ENCODE measurements around the gene RXRA. TPM values are rescaled to one million over a fixed set of nuclear protein-coding genes. Genes with fewer than 3 reads are reported as not detected.

Gene RXRA
- total and polyA plus RNA-seq, 4 donors = 41.5 to 116 (median 74.1) TPM

DNA sequence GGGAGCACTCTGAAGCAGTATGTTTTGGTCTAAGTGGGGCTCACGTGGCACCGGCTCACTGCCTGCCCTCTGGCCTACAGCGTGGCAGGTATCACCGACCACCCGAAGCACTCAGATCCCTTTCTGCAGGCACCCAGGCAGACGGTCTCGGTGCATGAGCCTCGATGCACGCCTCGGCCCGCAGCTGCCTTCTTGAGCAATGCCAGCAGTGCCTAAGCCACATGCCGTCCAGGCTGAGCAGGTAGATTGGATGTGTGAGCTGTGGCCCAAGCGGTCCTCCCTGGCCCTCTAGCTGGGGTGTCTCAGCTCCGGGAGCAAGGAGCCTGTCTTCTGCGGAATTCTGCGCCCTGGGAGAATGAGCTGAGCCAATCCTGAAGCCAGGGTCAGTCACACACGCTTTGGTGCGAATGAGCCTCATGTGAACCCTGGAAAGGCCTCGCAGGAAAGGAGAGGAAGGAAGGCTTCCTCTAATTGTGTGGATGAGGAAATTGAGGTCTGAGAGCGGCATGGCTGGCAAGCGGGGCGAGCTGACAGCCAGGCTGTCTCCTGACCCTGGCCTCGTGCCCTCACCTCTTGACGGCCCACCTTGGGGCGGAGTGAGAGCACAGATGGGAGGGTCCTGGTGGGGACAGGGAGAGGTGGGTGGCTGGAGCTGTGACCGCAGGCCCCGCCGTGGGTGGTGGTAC, 14.4 kb downstream of the RXRA start:
- peaks cover 58 to 100% (median 95%) of the 10 kb centered on the region in 4 donors for H3K4me1 ChIP-seq (ENCODE audit: control insufficient read depth in 4 of 4, insufficient read depth in 4 of 4, low read length in 3 of 4)
- DNase-seq (ENCODE audit: low spot score) = no peak
- TF ChIP-seq ATF3 (IDR thresholded peaks at IDR 0.05) = no peak
- TF ChIP-seq HNF4G (IDR thresholded peaks at IDR 0.05) = no peak
- TF ChIP-seq, protein P1, sequence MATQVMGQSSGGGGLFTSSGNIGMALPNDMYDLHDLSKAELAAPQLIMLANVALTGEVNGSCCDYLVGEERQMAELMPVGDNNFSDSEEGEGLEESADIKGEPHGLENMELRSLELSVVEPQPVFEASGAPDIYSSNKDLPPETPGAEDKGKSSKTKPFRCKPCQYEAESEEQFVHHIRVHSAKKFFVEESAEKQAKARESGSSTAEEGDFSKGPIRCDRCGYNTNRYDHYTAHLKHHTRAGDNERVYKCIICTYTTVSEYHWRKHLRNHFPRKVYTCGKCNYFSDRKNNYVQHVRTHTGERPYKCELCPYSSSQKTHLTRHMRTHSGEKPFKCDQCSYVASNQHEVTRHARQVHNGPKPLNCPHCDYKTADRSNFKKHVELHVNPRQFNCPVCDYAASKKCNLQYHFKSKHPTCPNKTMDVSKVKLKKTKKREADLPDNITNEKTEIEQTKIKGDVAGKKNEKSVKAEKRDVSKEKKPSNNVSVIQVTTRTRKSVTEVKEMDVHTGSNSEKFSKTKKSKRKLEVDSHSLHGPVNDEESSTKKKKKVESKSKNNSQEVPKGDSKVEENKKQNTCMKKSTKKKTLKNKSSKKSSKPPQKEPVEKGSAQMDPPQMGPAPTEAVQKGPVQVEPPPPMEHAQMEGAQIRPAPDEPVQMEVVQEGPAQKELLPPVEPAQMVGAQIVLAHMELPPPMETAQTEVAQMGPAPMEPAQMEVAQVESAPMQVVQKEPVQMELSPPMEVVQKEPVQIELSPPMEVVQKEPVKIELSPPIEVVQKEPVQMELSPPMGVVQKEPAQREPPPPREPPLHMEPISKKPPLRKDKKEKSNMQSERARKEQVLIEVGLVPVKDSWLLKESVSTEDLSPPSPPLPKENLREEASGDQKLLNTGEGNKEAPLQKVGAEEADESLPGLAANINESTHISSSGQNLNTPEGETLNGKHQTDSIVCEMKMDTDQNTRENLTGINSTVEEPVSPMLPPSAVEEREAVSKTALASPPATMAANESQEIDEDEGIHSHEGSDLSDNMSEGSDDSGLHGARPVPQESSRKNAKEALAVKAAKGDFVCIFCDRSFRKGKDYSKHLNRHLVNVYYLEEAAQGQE (IDR thresholded peaks at IDR 0.05) = no peak
- TF ChIP-seq GABPA (IDR thresholded peaks at IDR 0.05 in 1 of 2, conservative IDR thresholded peaks at IDR 0.05 in 1 of 2) = no peak
- peak; percentile 79 for TF ChIP-seq MAX (IDR thresholded peaks at IDR 0.05)
- TF ChIP-seq YY1 (IDR thresholded peaks at IDR 0.05) = no peak
- peak; percentile 45 to 55 for TF ChIP-seq RXRA (IDR thresholded peaks at IDR 0.05)
- peak in 1 of 2 donors; percentile 42 for TF ChIP-seq RAD21 (IDR thresholded peaks at IDR 0.05)
- no peak for TF ChIP-seq HNF4A (conservative IDR thresholded peaks at IDR 0.05)
- peak; percentile 89 for TF ChIP-seq NR2F2 (IDR thresholded peaks at IDR 0.05)
- no peak for TF ChIP-seq TAF1 (conservative IDR thresholded peaks at IDR 0.05)
- H3K36me3 ChIP-seq (ENCODE audit: control insufficient read depth in 4 of 4, insufficient read depth in 3 of 4, low read depth in 1 of 4, low read length in 3 of 4) = no peaks in the 10 kb centered on the region
- no peak overlapping the region for H3K9ac ChIP-seq (ENCODE audit: low read depth in 1 of 2, low read length in 2 of 2)
- H3K4me3 ChIP-seq (ENCODE audit: low read depth in 1 of 3, low read length in 3 of 3) = no peak overlapping the region
- no peaks in the 10 kb centered on the region for H3K9me3 ChIP-seq (ENCODE audit: control insufficient read depth in 4 of 4, low read length in 3 of 4)
- no peaks in the 10 kb centered on the region for H3K27me3 ChIP-seq (ENCODE audit: control insufficient read depth in 4 of 4, insufficient read depth in 4 of 4, low read length in 3 of 4)
- WGBS = 39% methylated on average over 28 of the region's 28 CpGs
- peak overlapping the region; percentile 72 to 99 for H3K27ac ChIP-seq (ENCODE audit: low read depth in 1 of 2, low read length in 2 of 2)

GRCh38 chr9:134341306-134341705, 15.1 kb downstream of the RXRA start:
- Histone ChIP-seq H3K9me3 (ENCODE audit: control insufficient read depth in 4 of 4, low read length in 3 of 4) (no peaks in the 10 kb centered on the region), H3K4me1 (ENCODE audit: control insufficient read depth in 4 of 4, insufficient read depth in 4 of 4, low read length in 3 of 4) (peaks cover 61 to 100% (median 97%) of the 10 kb centered on the region in 4 donors), H3K9ac (ENCODE audit: low read depth in 1 of 2, low read length in 2 of 2) (no peak overlapping the region), H3K27me3 (ENCODE audit: control insufficient read depth in 4 of 4, insufficient read depth in 4 of 4, low read length in 3 of 4) (no peaks in the 10 kb centered on the region), H3K36me3 (ENCODE audit: control insufficient read depth in 4 of 4, insufficient read depth in 3 of 4, low read depth in 1 of 4, low read length in 3 of 4) (no peaks in the 10 kb centered on the region), H3K27ac (ENCODE audit: low read depth in 1 of 2, low read length in 2 of 2) (peak overlapping the region; percentile 72 to 99), H3K4me3 (ENCODE audit: low read depth in 1 of 3, low read length in 3 of 3) (no peak overlapping the region)
- 39% methylated on average over 9 of the region's 9 CpGs for WGBS
- TF ChIP-seq ATF3 (IDR thresholded peaks at IDR 0.05) (no peak), YY1 (IDR thresholded peaks at IDR 0.05) (no peak), EGR1 (IDR thresholded peaks at IDR 0.05; ENCODE audit: low read depth in 2 of 2) (no peak), SP1 (IDR thresholded peaks at IDR 0.05) (no peak)
- TF ChIP-seq, protein P2, sequence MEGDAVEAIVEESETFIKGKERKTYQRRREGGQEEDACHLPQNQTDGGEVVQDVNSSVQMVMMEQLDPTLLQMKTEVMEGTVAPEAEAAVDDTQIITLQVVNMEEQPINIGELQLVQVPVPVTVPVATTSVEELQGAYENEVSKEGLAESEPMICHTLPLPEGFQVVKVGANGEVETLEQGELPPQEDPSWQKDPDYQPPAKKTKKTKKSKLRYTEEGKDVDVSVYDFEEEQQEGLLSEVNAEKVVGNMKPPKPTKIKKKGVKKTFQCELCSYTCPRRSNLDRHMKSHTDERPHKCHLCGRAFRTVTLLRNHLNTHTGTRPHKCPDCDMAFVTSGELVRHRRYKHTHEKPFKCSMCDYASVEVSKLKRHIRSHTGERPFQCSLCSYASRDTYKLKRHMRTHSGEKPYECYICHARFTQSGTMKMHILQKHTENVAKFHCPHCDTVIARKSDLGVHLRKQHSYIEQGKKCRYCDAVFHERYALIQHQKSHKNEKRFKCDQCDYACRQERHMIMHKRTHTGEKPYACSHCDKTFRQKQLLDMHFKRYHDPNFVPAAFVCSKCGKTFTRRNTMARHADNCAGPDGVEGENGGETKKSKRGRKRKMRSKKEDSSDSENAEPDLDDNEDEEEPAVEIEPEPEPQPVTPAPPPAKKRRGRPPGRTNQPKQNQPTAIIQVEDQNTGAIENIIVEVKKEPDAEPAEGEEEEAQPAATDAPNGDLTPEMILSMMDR (IDR thresholded peaks at IDR 0.05; ENCODE audit: low read depth, low read length, missing input control) = no peak
- DNase-seq (ENCODE audit: low spot score) = no peak
